CD14-positive monocyte (primary cell): ENCODE data around the gene BTBD6. TPM values are rescaled to one million over a fixed set of nuclear protein-coding genes. Genes with fewer than 3 reads are reported as not detected.
A peak's percentile ranks its signal among the peaks of the same experiment; 100 is the strongest.

ENCODE experiments used
- DNase-seq, 3 donors: peaks; one replicate each; pipeline ENCODE4 v3.0.0-alpha.2; 2011 to 2022
- H2AFZ ChIP-seq: 2 replicates; pipeline ENCODE4 v1.6.0; 2012; ENCODE audit warnings: mild to moderate bottlenecking, low read depth, low read length, inconsistent platforms; ENCODE audit not compliant: insufficient read depth, poor library complexity, severe bottlenecking
- H3K27ac ChIP-seq, 2 donors: 1 replicate in 1 of 2; 2 replicates in 1 of 2; pipeline ENCODE4 v1.5.1; 2012 to 2013; ENCODE audit warnings: low read length in 2 of 2, control low read depth in 1 of 2, inconsistent platforms in 1 of 2, low read depth in 1 of 2, mild to moderate bottlenecking in 1 of 2
- H3K27me3 ChIP-seq, 2 donors: one replicate each; pipeline versions ENCODE4 v1.6.0 to v1.6.1; 2011 to 2013; ENCODE audit warnings: low read length in 2 of 2; ENCODE audit not compliant: control insufficient read depth in 2 of 2, insufficient read depth in 2 of 2
- H3K36me3 ChIP-seq, 2 donors: replicated peaks in 1 of 2; 1 replicate in 1 of 2; 2 replicates in 1 of 2; pipeline versions ENCODE4 v1.5.1 to v1.6.1; 2012 to 2013; ENCODE audit warnings: low read length in 2 of 2, control low read depth in 1 of 2, inconsistent platforms in 1 of 2, mild to moderate bottlenecking in 1 of 2; ENCODE audit not compliant: insufficient read depth in 2 of 2, control insufficient read depth in 1 of 2
- H3K4me1 ChIP-seq, 2 donors: 1 replicate in 1 of 2; 2 replicates in 1 of 2; pipeline versions ENCODE4 v1.5.1 to v1.6.1; 2012 to 2013; ENCODE audit warnings: low read length in 2 of 2, control low read depth in 1 of 2, inconsistent platforms in 1 of 2, mild to moderate bottlenecking in 1 of 2, moderate library complexity in 1 of 2; ENCODE audit not compliant: insufficient read depth in 2 of 2, control insufficient read depth in 1 of 2
- H3K4me2 ChIP-seq: replicated peaks from 2 replicates; pipeline ENCODE3; 2012; ENCODE audit warnings: low read length, moderate library complexity, mild to moderate bottlenecking; ENCODE audit not compliant: poor library complexity, severe bottlenecking; ENCODE audit errors: extremely low read depth
- H3K4me3 ChIP-seq, 3 experiments: fragments of 200-600 bp in 1 of 3; sonication (generic) in 1 of 3; replicated peaks in 1 of 3; 1 replicate in 2 of 3; 2 replicates in 1 of 3; pipeline ENCODE4 v1.5.1; 2011 to 2013; ENCODE audit warnings: low read length in 3 of 3, mild to moderate bottlenecking in 3 of 3, control low read depth in 2 of 3, low read depth in 2 of 3, inconsistent platforms in 1 of 3, moderate library complexity in 1 of 3
- H3K79me2 ChIP-seq: 2 replicates; pipeline ENCODE4 v1.6.0; 2012; ENCODE audit warnings: mild to moderate bottlenecking, control low read depth, inconsistent platforms, low read length, moderate library complexity; ENCODE audit not compliant: insufficient read depth
- H3K9ac ChIP-seq: 2 replicates; pipeline ENCODE4 v1.6.0; 2017; ENCODE audit warnings: low read length, mild to moderate bottlenecking; ENCODE audit not compliant: insufficient read depth, poor library complexity, severe bottlenecking
- H3K9me3 ChIP-seq, 2 donors: replicated peaks in 1 of 2; 1 replicate in 1 of 2; 2 replicates in 1 of 2; pipeline versions ENCODE4 v1.5.1 to v1.6.1; 2012 to 2013; ENCODE audit warnings: low read length in 2 of 2, control low read depth in 1 of 2; ENCODE audit not compliant: control insufficient read depth in 1 of 2, insufficient read depth in 1 of 2
- H4K20me1 ChIP-seq: 2 replicates; pipeline ENCODE4 v1.6.0; 2012; ENCODE audit warnings: mild to moderate bottlenecking, low read length, control low read depth, moderate library complexity; ENCODE audit not compliant: insufficient read depth
- H3K27ac Mint-ChIP-seq, 7 donors: one replicate each; pipeline ENCODE4 v1.8.0; 2020; ENCODE audit warnings: mild to moderate bottlenecking in 7 of 7, mixed read lengths in 7 of 7, moderate library complexity in 6 of 7, inconsistent platforms in 2 of 7
- H3K27me3 Mint-ChIP-seq, 3 donors: one replicate each; pipeline ENCODE4 v1.8.0; 2021 to 2022; ENCODE audit warnings: low read depth in 3 of 3, mild to moderate bottlenecking in 3 of 3, mixed read lengths in 3 of 3, moderate library complexity in 3 of 3, inconsistent platforms in 1 of 3
- H3K36me3 Mint-ChIP-seq, 2 donors: one replicate each; pipeline ENCODE4 v1.8.0; 2020; ENCODE audit warnings: mixed read lengths in 2 of 2, inconsistent platforms in 1 of 2, mild to moderate bottlenecking in 1 of 2
- H3K4me1 Mint-ChIP-seq: one replicate; pipeline ENCODE4 v1.8.0; 2020; ENCODE audit warnings: mild to moderate bottlenecking, mixed read lengths
- H3K4me3 Mint-ChIP-seq, 2 donors: one replicate each; pipeline ENCODE4 v1.8.0; 2020; ENCODE audit warnings: mild to moderate bottlenecking in 2 of 2, mixed read lengths in 2 of 2, moderate library complexity in 1 of 2
- H3K9me3 Mint-ChIP-seq, 7 donors: one replicate each; pipeline ENCODE4 v1.8.0; 2020 to 2022; ENCODE audit warnings: mixed read lengths in 7 of 7, mild to moderate bottlenecking in 6 of 7, moderate library complexity in 6 of 7, inconsistent platforms in 2 of 7
- CTCF ChIP-seq: fragments of 200-600 bp; IDR thresholded peaks from one replicate; pipeline ENCODE4 v1.8.0; 2022; ENCODE audit warnings: antibody characterized with exemption, mild to moderate bottlenecking
- WGBS: methylation state at CpG from one replicate; pipeline ENCODE4 v1.1.5; 2013; ENCODE audit warnings: missing lambda C conversion rate; ENCODE audit not compliant: insufficient coverage; 5-methylcytosine and 5-hydroxymethylcytosine counted together
- intact Hi-C, 2 donors: fragments of 100-400 bp; cut with micrococcal nuclease; formaldehyde crosslinking; loops; one replicate each; pipeline versions ENCODE4 v1.15.0 to v1.15.1; 2023
- polyA minus RNA-seq: library from RNA; depleted of rRNA, polyadenylated mRNA; stranded (reverse); fragments of >200 nt; gene quantifications from 2 replicates; pipeline ENCODE4 v1.2.3, GENCODE V29; 2012
- polyA plus RNA-seq, 3 donors: library from polyadenylated mRNA; depleted of rRNA in 1 of 3; unstranded in 2 of 3; stranded (reverse) in 1 of 3; fragments of 300-500 nt in 2 of 3; fragments of >200 nt in 1 of 3; fragmentation: Illumina TruSeq in 2 of 3; gene quantifications; 1 replicate in 2 of 3; 2 replicates in 1 of 3; pipeline ENCODE4 v1.2.3, GENCODE V29; 2012 to 2021
- total RNA-seq, 12 experiments: library from RNA in 1 of 12; stranded (reverse) in 1 of 12; fragments of 120-200 nt in 1 of 12; gene quantifications; one replicate each; pipeline ENCODE4 v1.2.4 and lab custom pipeline; 2013 to 2026; ENCODE audit warnings: mixed read lengths in 6 of 12, inconsistent platforms in 1 of 12

Gene BTBD6
- total RNA-seq (2013) = 27.9 TPM
- polyA plus RNA-seq = 10 to 100 TPM in 1 of 3 donors, 1 to 10 TPM in 2; 1.3 to 24.4 (median 6.3) TPM
- polyA minus RNA-seq = 16.8 and 19.6 TPM in 2 replicates
- total RNA-seq (lab: John Stamatoyannopoulos, UW) = 5.1 to 23.2 (median 15.7) reads per million in 11 experiments

- TF ChIP-seq CTCF = peak; percentile 8
- Histone ChIP-seq H3K27me3 (no peaks in the 10 kb centered on the region), H3K4me2 (peak within 1 kb of the TSS; percentile 82), H4K20me1 (peaks cover 12% of the 10 kb centered on the region), H3K79me2 (peaks cover 17% of the 10 kb centered on the region), H3K4me1 (peaks cover 12 to 22% of the 10 kb centered on the region in 2 donors), H3K9me3 (no peaks in the 10 kb centered on the region), H3K27ac (peak within 1 kb of the TSS; percentile 29 to 55), H2AFZ (peak within 1 kb of the TSS; percentile 83), H3K9ac (peak within 1 kb of the TSS; percentile 63), H3K4me3 (peak within 1 kb of the TSS; percentile 37 to 82 (median 41)), H3K36me3 (peaks cover 32 to 54% of the 10 kb centered on the region in 2 donors)
- Mint-ChIP-seq H3K36me3 (peaks cover 49 to 65% of the 10 kb centered on the region in 2 donors), H3K4me1 (peaks cover 19% of the 10 kb centered on the region), H3K27ac (peak within 1 kb of the TSS; percentile 54 to 85 (median 81)), H3K27me3 (no peaks in the 10 kb centered on the region), H3K4me3 (peak within 1 kb of the TSS; percentile 81 to 88), H3K9me3 (peaks cover 0 to 3% (median 0%) of the 10 kb centered on the region in 7 donors)
- intact Hi-C loops = no loop called here
- 2% methylated on average over 116 of the region's 130 CpGs for WGBS
- peak; percentile 75 to 81 (median 76) for DNase-seq
Observed at GRCh38 chr14:105248368-105249181, at the start of gene BTBD6. Gene BTBD6 (plus strand): TSS chr14:105248533. CDS start chr14:105248712, 179 bp downstream.

GRCh38 chr14:105198588-105198987 is 49.7 kb upstream of the BTBD6 start:
- H3K27me3 ChIP-seq = peaks cover 19 to 87% of the 10 kb centered on the region in 2 donors
- H3K4me2 ChIP-seq = no peak overlapping the region
- H3K27ac ChIP-seq = no peak overlapping the region
- H3K4me3 ChIP-seq = no peak overlapping the region
- TF ChIP-seq CTCF = peak; percentile 26
- Mint-ChIP-seq H3K9me3 (peaks cover 0 to 4% (median 0%) of the 10 kb centered on the region in 7 donors), H3K4me1 (peaks cover 20% of the 10 kb centered on the region), H3K27ac (no peak overlapping the region), H3K27me3 (peaks cover 60 to 89% (median 68%) of the 10 kb centered on the region in 3 donors), H3K36me3 (no peaks in the 10 kb centered on the region), H3K4me3 (peak overlapping the region in 1 of 2 donors; percentile 61)
- 82% methylated on average over 4 of the region's 4 CpGs for WGBS
- no peaks in the 10 kb centered on the region for H4K20me1 ChIP-seq
- no peaks in the 10 kb centered on the region for H3K79me2 ChIP-seq
- H3K9ac ChIP-seq = no peak overlapping the region
- H3K4me1 ChIP-seq = peaks cover 21 to 27% of the 10 kb centered on the region in 2 donors
- DNase-seq = no peak
- H2AFZ ChIP-seq = no peak overlapping the region
- peaks cover 0 to 4% of the 10 kb centered on the region in 2 donors for H3K9me3 ChIP-seq
- H3K36me3 ChIP-seq = no peaks in the 10 kb centered on the region
- intact Hi-C loops = no loop called here
